Panc1 (cell line): Measurements from ENCODE around the gene ZCCHC7. TPM values are rescaled to one million over a fixed set of nuclear protein-coding genes. Genes with fewer than 3 reads are reported as not detected.

Experiments used
- ATAC-seq: fragments of 200-7000 bp; cut with Tn5 transposase; 2 replicates; pipeline ENCODE4 v1.9.1; 2020; ENCODE audit warnings: mild to moderate bottlenecking, moderate library complexity
- BruUV-seq: library from RNA; stranded (reverse); fragments of 400-500 nt; replicated peaks from 2 replicates; lab custom pipeline; 2021; lab: Mats Ljungman, UMichigan
- CTCF ChIA-PET: fragments of 300-600 bp; sonication (Branson Sonifier 250); formaldehyde crosslinking; loops from one replicate; lab custom pipeline; 2022; ENCODE audit warnings: antibody characterized with exemption; lab: Charles Lee
- POLR2A ChIA-PET: fragments of 300-600 bp; sonication (Branson Sonifier 250); formaldehyde crosslinking; loops from one replicate; lab custom pipeline; 2022; ENCODE audit warnings: antibody characterized with exemption; lab: Charles Lee
- DNase-seq: peaks from one replicate; pipeline ENCODE4 v3.0.0-alpha.2; 2010; ENCODE audit warnings: low read depth, low spot score
- H3K27ac ChIP-seq: 2 replicates; pipeline ENCODE4 v1.5.1; 2011; ENCODE audit warnings: mild to moderate bottlenecking, low read length, inconsistent platforms
- H3K27me3 ChIP-seq: fragments of 200-500 bp; sonication (Bioruptor generic); 2 replicates; pipeline ENCODE4 v1.6.0; 2014; ENCODE audit warnings: low read length, inconsistent platforms; ENCODE audit not compliant: control insufficient read depth, insufficient read depth
- H3K36me3 ChIP-seq: fragments of 200-500 bp; sonication (Bioruptor generic); 2 replicates; pipeline ENCODE4 v1.5.1; 2014; ENCODE audit warnings: inconsistent platforms, mild to moderate bottlenecking, low read length, moderate library complexity; ENCODE audit not compliant: control insufficient read depth, insufficient read depth
- H3K4me1 ChIP-seq: 2 replicates; pipeline ENCODE4 v1.5.1; 2011; ENCODE audit warnings: inconsistent platforms, mild to moderate bottlenecking, low read length, moderate library complexity; ENCODE audit not compliant: control insufficient read depth, insufficient read depth
- H3K4me3 ChIP-seq, 2 experiments: 2 replicates each; pipeline ENCODE4 v1.5.1; 2011 to 2012; ENCODE audit warnings: low read depth in 2 of 2, low read length in 2 of 2, mild to moderate bottlenecking in 2 of 2, inconsistent platforms in 1 of 2, moderate library complexity in 1 of 2
- H3K9me3 ChIP-seq: fragments of 200-500 bp; sonication (Bioruptor generic); 2 replicates; pipeline ENCODE4 v1.5.1; 2014; ENCODE audit warnings: low read depth, mild to moderate bottlenecking, inconsistent platforms, low read length, moderate library complexity; ENCODE audit not compliant: control insufficient read depth, insufficient read depth
- POLR2AphosphoS5 ChIP-seq: IDR thresholded peaks from 2 replicates; pipeline ENCODE4 v1.6.1; 2012; ENCODE audit warnings: mild to moderate bottlenecking, low read depth, low read length, moderate library complexity
- SIN3A ChIP-seq: IDR thresholded peaks from 2 replicates; pipeline ENCODE4 v1.6.1; 2012; ENCODE audit warnings: low read depth, mild to moderate bottlenecking, low read length, moderate library complexity, borderline replicate concordance; ENCODE audit not compliant: insufficient read depth
- TCF7L2 ChIP-seq: IDR thresholded peaks from 2 replicates; pipeline ENCODE4 v1.6.1; 2011; ENCODE audit warnings: mild to moderate bottlenecking, low read depth, low read length, inconsistent platforms
- in situ Hi-C: cut with HindIII; loops from 2 replicates; pipeline ENCODE4 v1.10.0; 2016; ENCODE audit warnings: low sequenced_read_pairs, low pct_unique_long_range_greater_than_20kb
- intact Hi-C: fragments of 100-400 bp; cut with micrococcal nuclease; formaldehyde crosslinking; loops from one replicate; pipeline ENCODE4 v1.10.0; 2022; ENCODE audit not compliant: unreplicated experiment
- total RNA-seq: library from RNA; stranded (reverse); gene quantifications from one replicate; pipeline ENCODE4 v1.2.1, GENCODE V29; 2021; ENCODE audit not compliant: unreplicated experiment
- TF ChIP-seq, protein P1 (sequence below), 2 experiments: IDR thresholded peaks; 2 replicates each; pipeline ENCODE4 v1.6.1; 2011 to 2012; ENCODE audit warnings: low read depth in 2 of 2, control low read depth in 1 of 2, low read length in 1 of 2, mild to moderate bottlenecking in 1 of 2, moderate library complexity in 1 of 2; ENCODE audit not compliant: insufficient read depth in 1 of 2
- TF ChIP-seq, protein P2 (sequence below): fragments of 450-650 bp; IDR thresholded peaks from 2 replicates; pipeline ENCODE4 v1.5.1; 2017; ENCODE audit warnings: mild to moderate bottlenecking

ZCCHC7 gene
- total RNA-seq, 1 experiment from 2014 or later: 43.7 TPM

DNA sequence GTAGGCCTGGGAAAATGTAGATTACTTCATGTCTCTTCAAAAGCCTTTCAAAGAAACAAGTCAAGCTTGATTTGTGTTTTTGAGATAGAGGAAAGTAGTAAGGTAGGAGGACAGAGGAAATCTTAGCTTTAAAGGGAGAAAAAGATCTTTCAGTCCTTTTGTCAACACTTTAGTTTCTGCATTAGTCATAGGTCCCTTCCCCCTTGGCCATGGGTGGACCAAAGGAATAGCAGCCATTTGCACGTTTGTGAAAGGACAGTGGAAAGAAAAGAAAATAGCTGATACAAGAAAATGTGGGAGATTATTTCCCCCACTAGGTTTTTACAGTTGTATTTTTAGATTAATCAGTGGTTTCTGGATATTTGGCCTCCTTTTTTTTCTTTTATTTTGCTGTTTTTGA is 180.2 kb downstream of the ZCCHC7 start:
- H3K36me3 ChIP-seq: no peaks in the 10 kb centered on the region
- POLR2A ChIA-PET: interaction anchor here (0.5 kb wide), 1 partner anchor 10 kb away, joined by 6 read pairs; no protein-coding TSS in a partner anchor
- no peaks in the 10 kb centered on the region for H3K9me3 ChIP-seq
- no peaks in the 10 kb centered on the region for H3K27me3 ChIP-seq
- CTCF ChIA-PET: interaction anchor here (0.6 kb wide), 1 partner anchor 102 kb away, joined by 4 read pairs; no protein-coding TSS in a partner anchor
- TF ChIP-seq SIN3A: no peak
- TF ChIP-seq, protein P1, sequence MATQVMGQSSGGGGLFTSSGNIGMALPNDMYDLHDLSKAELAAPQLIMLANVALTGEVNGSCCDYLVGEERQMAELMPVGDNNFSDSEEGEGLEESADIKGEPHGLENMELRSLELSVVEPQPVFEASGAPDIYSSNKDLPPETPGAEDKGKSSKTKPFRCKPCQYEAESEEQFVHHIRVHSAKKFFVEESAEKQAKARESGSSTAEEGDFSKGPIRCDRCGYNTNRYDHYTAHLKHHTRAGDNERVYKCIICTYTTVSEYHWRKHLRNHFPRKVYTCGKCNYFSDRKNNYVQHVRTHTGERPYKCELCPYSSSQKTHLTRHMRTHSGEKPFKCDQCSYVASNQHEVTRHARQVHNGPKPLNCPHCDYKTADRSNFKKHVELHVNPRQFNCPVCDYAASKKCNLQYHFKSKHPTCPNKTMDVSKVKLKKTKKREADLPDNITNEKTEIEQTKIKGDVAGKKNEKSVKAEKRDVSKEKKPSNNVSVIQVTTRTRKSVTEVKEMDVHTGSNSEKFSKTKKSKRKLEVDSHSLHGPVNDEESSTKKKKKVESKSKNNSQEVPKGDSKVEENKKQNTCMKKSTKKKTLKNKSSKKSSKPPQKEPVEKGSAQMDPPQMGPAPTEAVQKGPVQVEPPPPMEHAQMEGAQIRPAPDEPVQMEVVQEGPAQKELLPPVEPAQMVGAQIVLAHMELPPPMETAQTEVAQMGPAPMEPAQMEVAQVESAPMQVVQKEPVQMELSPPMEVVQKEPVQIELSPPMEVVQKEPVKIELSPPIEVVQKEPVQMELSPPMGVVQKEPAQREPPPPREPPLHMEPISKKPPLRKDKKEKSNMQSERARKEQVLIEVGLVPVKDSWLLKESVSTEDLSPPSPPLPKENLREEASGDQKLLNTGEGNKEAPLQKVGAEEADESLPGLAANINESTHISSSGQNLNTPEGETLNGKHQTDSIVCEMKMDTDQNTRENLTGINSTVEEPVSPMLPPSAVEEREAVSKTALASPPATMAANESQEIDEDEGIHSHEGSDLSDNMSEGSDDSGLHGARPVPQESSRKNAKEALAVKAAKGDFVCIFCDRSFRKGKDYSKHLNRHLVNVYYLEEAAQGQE (IDR thresholded peaks at IDR 0.05; ENCODE audit: insufficient read depth in 1 of 2, low read depth in 2 of 2, low read length in 1 of 2): no peak
- TF ChIP-seq, protein P2, sequence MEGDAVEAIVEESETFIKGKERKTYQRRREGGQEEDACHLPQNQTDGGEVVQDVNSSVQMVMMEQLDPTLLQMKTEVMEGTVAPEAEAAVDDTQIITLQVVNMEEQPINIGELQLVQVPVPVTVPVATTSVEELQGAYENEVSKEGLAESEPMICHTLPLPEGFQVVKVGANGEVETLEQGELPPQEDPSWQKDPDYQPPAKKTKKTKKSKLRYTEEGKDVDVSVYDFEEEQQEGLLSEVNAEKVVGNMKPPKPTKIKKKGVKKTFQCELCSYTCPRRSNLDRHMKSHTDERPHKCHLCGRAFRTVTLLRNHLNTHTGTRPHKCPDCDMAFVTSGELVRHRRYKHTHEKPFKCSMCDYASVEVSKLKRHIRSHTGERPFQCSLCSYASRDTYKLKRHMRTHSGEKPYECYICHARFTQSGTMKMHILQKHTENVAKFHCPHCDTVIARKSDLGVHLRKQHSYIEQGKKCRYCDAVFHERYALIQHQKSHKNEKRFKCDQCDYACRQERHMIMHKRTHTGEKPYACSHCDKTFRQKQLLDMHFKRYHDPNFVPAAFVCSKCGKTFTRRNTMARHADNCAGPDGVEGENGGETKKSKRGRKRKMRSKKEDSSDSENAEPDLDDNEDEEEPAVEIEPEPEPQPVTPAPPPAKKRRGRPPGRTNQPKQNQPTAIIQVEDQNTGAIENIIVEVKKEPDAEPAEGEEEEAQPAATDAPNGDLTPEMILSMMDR: no peak
- no peak for TF ChIP-seq TCF7L2
- TF ChIP-seq POLR2AphosphoS5: no peak
- no TSS peak for BruUV-seq
- ATAC-seq: no peak
- H3K4me1 ChIP-seq: no peaks in the 10 kb centered on the region
- H3K4me3 ChIP-seq: no peak overlapping the region
- intact Hi-C loops (no loop called here), in situ Hi-C loops (loop anchor here (5.0 kb wide), 1 partner anchor 52 kb away; no protein-coding TSS in a partner anchor)
- H3K27ac ChIP-seq: no peak overlapping the region
- no peak for DNase-seq

GRCh38 chr9:37301042-37301853 is 180.9 kb downstream of the ZCCHC7 start:
- no peak for DNase-seq
- H3K27me3 ChIP-seq: no peaks in the 10 kb centered on the region
- H3K4me1 ChIP-seq: no peaks in the 10 kb centered on the region
- no peaks in the 10 kb centered on the region for H3K9me3 ChIP-seq
- in situ Hi-C loops (loop anchor here (5.0 kb wide), 1 partner anchor 51 kb away; no protein-coding TSS in a partner anchor), intact Hi-C loops (no loop called here)
- no TSS peak for BruUV-seq
- no peak for ATAC-seq
- CTCF ChIA-PET: no interaction called here
- POLR2A ChIA-PET: no interaction called here
- no peaks in the 10 kb centered on the region for H3K36me3 ChIP-seq
- H3K4me3 ChIP-seq: no peak overlapping the region
- H3K27ac ChIP-seq: no peak overlapping the region
- TF ChIP-seq SIN3A (no peak), TCF7L2 (no peak), POLR2AphosphoS5 (no peak)
- TF ChIP-seq, protein P2: no peak
- TF ChIP-seq, protein P1 (IDR thresholded peaks at IDR 0.05; ENCODE audit: insufficient read depth in 1 of 2, low read depth in 2 of 2, low read length in 1 of 2): no peak
